Psoas muscle (tissue), 8 donors: ENCODE measurements around the gene FFAR1. TPM values are rescaled to one million over a fixed set of nuclear protein-coding genes. Genes with fewer than 3 reads are reported as not detected.

Source experiments
- ATAC-seq, 4 donors: fragments of 200-7000 bp; cut with Tn5 transposase; one replicate each; pipeline ENCODE4 v1.9.1; 2020; ENCODE audit warnings: moderate library complexity in 3 of 4, mild to moderate bottlenecking in 2 of 4
- DNase-seq, 2 donors: peaks; one replicate each; pipeline ENCODE4 v3.0.0-alpha.2; 2020
- H3K27ac ChIP-seq: fragments of 200-600 bp; one replicate; pipeline ENCODE4 v1.8.0; 2022
- H3K27me3 ChIP-seq, 3 donors: fragments of 200-600 bp in 1 of 3; one replicate each; pipeline versions ENCODE4 v1.6.1 to v1.8.0; 2013 to 2022; ENCODE audit warnings: low read length in 2 of 3, mild to moderate bottlenecking in 2 of 3, moderate library complexity in 1 of 3; ENCODE audit not compliant: insufficient read depth in 3 of 3
- H3K36me3 ChIP-seq, 2 donors: fragments of 200-600 bp in 1 of 2; one replicate each; pipeline versions ENCODE4 v1.6.1 to v1.8.0; 2013 to 2022; ENCODE audit warnings: low read depth in 1 of 2, mild to moderate bottlenecking in 1 of 2, moderate library complexity in 1 of 2; ENCODE audit not compliant: insufficient read depth in 1 of 2
- H3K4me1 ChIP-seq: fragments of 200-600 bp; one replicate; pipeline ENCODE4 v1.8.0; 2022
- H3K4me3 ChIP-seq: fragments of 200-600 bp; one replicate; pipeline ENCODE4 v1.8.0; 2022; ENCODE audit warnings: mild to moderate bottlenecking
- H3K9me3 ChIP-seq: fragments of 200-600 bp; one replicate; pipeline ENCODE4 v1.8.0; 2022
- CTCF ChIP-seq: fragments of 200-600 bp; IDR thresholded peaks from one replicate; pipeline ENCODE4 v1.8.0; 2022; ENCODE audit warnings: antibody characterized with exemption
- WGBS, 3 donors: extraction: QIAGEN DNeasy Blood & Tissue Kit; methylation state at CpG; one replicate each; pipeline versions ENCODE4 v1.1.6 to v1.1.7; 2013; 5-methylcytosine and 5-hydroxymethylcytosine counted together
- intact Hi-C, 2 donors: fragments of 100-400 bp; cut with DNase I; formaldehyde crosslinking; loops; one replicate each; pipeline versions ENCODE4 v1.11.0 to v1.14.2; 2022
- polyA plus RNA-seq, 3 donors: library from polyadenylated mRNA; stranded (reverse); fragments of 200-250 nt; gene quantifications; one replicate each; pipeline ENCODE4 v1.2.3, GENCODE V29; 2013
- total RNA-seq, 4 donors: library from RNA; stranded (reverse); fragmentation: NEBNext Ultra II Directional in 2 of 4; extraction: Animal tissue kit (Norgen Biotek cat#: 25700) in 2 of 4; gene quantifications; one replicate each; pipeline versions ENCODE4 v1.2.1 to v1.2.4, GENCODE V29; 2021 to 2023
- donor health status: healthy with polysubstance abuse.
- donor health status: DM: no; HTN: no; CAD: no; lungs with moderate emphysema.
- donor health status: Bipolar disorder and iron deficiency.
- donor health status: healthy.
- donor health status: DM: yes; HTN: yes; CAD: no.
- donor health status: DM: no; HTN: no; CAD: no.
- donor health status: DM: no; HTN: no; CAD: no.
- donor health status: DM: yes; HTN: yes; CAD: no.

Gene FFAR1
- total and polyA plus RNA-seq, 7 donors, result not detected

- no peak overlapping the region for H3K27ac ChIP-seq
- no peak overlapping the region for H3K4me3 ChIP-seq
- H3K9me3 ChIP-seq, result no peaks in the 10 kb centered on the region
- no peak for ATAC-seq
- intact Hi-C loops, result no loop called here
- no peak for TF ChIP-seq CTCF
- no peaks in the 10 kb centered on the region for H3K4me1 ChIP-seq
- no peaks in the 10 kb centered on the region for H3K36me3 ChIP-seq
- 61 to 69% (median 64%) methylated on average over 27 to 28 of the region's 28 CpGs for WGBS, 3 donors
- H3K27me3 ChIP-seq, result peaks cover 0 to 33% (median 4%) of the 10 kb centered on the region in 3 donors
- DNase-seq, result no peak
Observed at GRCh38 chr19:35346193-35347052, 1.3 kb upstream of the FFAR1 start.

- peaks cover 0 to 45% (median 4%) of the 10 kb centered on the region in 3 donors for H3K27me3 ChIP-seq
- intact Hi-C loops, result no loop called here
- H3K4me3 ChIP-seq, result no peak overlapping the region
- no peaks in the 10 kb centered on the region for H3K4me1 ChIP-seq
- DNase-seq (no peak), ATAC-seq (no peak)
- WGBS, 3 donors, result 68 to 75% (median 73%) methylated on average over 7 of the region's 7 CpGs
- no peak for TF ChIP-seq CTCF
- no peaks in the 10 kb centered on the region for H3K36me3 ChIP-seq
- H3K27ac ChIP-seq, result no peak overlapping the region
- no peaks in the 10 kb centered on the region for H3K9me3 ChIP-seq
Observed at GRCh38 chr19:35347930-35348298, 212 bp downstream of the FFAR1 start.

GRCh38 chr19:35348911-35349611 is 1.4 kb downstream of the FFAR1 start:
- TF ChIP-seq CTCF, result no peak
- H3K4me3 ChIP-seq, result no peak overlapping the region
- H3K4me1 ChIP-seq, result no peaks in the 10 kb centered on the region
- intact Hi-C loops, result no loop called here
- ATAC-seq (no peak), DNase-seq (no peak)
- H3K27ac ChIP-seq, result no peak overlapping the region
- no peaks in the 10 kb centered on the region for H3K9me3 ChIP-seq
- WGBS, 3 donors, result 63 to 73% (median 66%) methylated on average over 18 of the region's 18 CpGs
- peaks cover 0 to 43% (median 4%) of the 10 kb centered on the region in 3 donors for H3K27me3 ChIP-seq
- H3K36me3 ChIP-seq, result no peaks in the 10 kb centered on the region

- no peak overlapping the region for H3K4me3 ChIP-seq
- no peaks in the 10 kb centered on the region for H3K36me3 ChIP-seq
- H3K4me1 ChIP-seq, result no peaks in the 10 kb centered on the region
- 63 to 74% (median 66%) methylated on average over 15 to 17 of the region's 17 CpGs for WGBS, 3 donors
- DNase-seq (no peak), ATAC-seq (no peak)
- no peak for TF ChIP-seq CTCF
- intact Hi-C loops, result loop anchor here (10.0 kb wide), 2 partner anchors 115 to 145 kb away; partner anchors contain the start of gene KRTDAP (in 1 of the 2)
- no peak overlapping the region for H3K27ac ChIP-seq
- H3K9me3 ChIP-seq, result no peaks in the 10 kb centered on the region
- peaks cover 0 to 44% (median 4%) of the 10 kb centered on the region in 3 donors for H3K27me3 ChIP-seq
Observed at GRCh38 chr19:35349614-35350521, 2.2 kb downstream of the FFAR1 start.
